Fibroblast of lung (primary cell): ENCODE results near the gene ZBTB7C. TPM values are rescaled to one million over a fixed set of nuclear protein-coding genes. Genes with fewer than 3 reads are reported as not detected.

Experiments used
- DNase-seq, 2 donors: peaks; one replicate each; pipeline versions ENCODE4 v3.0.0 to v3.0.0-alpha.2; 2010; ENCODE audit warnings: low read depth in 2 of 2
- H2AFZ ChIP-seq: 2 replicates; pipeline ENCODE4 v1.5.1; 2012; ENCODE audit warnings: low read length, control low read depth, inconsistent platforms
- H3K27ac ChIP-seq: 2 replicates; pipeline ENCODE4 v1.5.1; 2011; ENCODE audit warnings: low read length, control low read depth; ENCODE audit not compliant: insufficient read depth
- H3K27me3 ChIP-seq: 2 replicates; pipeline ENCODE4 v1.5.1; 2011; ENCODE audit warnings: mild to moderate bottlenecking, low read length; ENCODE audit not compliant: control insufficient read depth, insufficient read depth
- H3K36me3 ChIP-seq: 2 replicates; pipeline ENCODE4 v1.5.1; 2011; ENCODE audit warnings: low read length; ENCODE audit not compliant: control insufficient read depth, insufficient read depth
- H3K4me1 ChIP-seq: 2 replicates; pipeline ENCODE4 v1.5.1; 2011; ENCODE audit warnings: low read length; ENCODE audit not compliant: control insufficient read depth, insufficient read depth; ENCODE audit errors: extremely low read depth
- H3K4me2 ChIP-seq: 2 replicates; pipeline ENCODE4 v1.5.1; 2011; ENCODE audit warnings: low read length, control low read depth; ENCODE audit not compliant: insufficient read depth; ENCODE audit errors: extremely low read depth
- H3K4me3 ChIP-seq, 4 experiments: fragments of 200-600 bp in 1 of 4; sonication (generic) in 1 of 4; replicated peaks in 1 of 4; 2 replicates each; pipeline ENCODE4 v1.5.1; 2011 to 2016; ENCODE audit warnings: low read length in 4 of 4, low read depth in 3 of 4, mild to moderate bottlenecking in 3 of 4, control low read depth in 2 of 4, inconsistent platforms in 1 of 4, mixed read lengths in 1 of 4; ENCODE audit not compliant: insufficient read depth in 1 of 4; ENCODE audit errors: control extremely low read depth in 1 of 4
- H3K79me2 ChIP-seq: 2 replicates; pipeline ENCODE4 v1.5.1; 2012; ENCODE audit warnings: mild to moderate bottlenecking, low read length, inconsistent platforms; ENCODE audit not compliant: control insufficient read depth, insufficient read depth
- H3K9ac ChIP-seq: 2 replicates; pipeline ENCODE4 v1.5.1; 2011; ENCODE audit warnings: mild to moderate bottlenecking, low read length, control low read depth; ENCODE audit not compliant: insufficient read depth
- H3K9me3 ChIP-seq: 2 replicates; pipeline ENCODE4 v1.5.1; 2012; ENCODE audit warnings: low read depth, low read length; ENCODE audit not compliant: control insufficient read depth, insufficient read depth
- H4K20me1 ChIP-seq: 2 replicates; pipeline ENCODE4 v1.5.1; 2011; ENCODE audit warnings: low read length; ENCODE audit not compliant: control insufficient read depth, insufficient read depth; ENCODE audit errors: extremely low read depth
- CTCF ChIP-seq, 2 donors: IDR thresholded peaks in 1 of 2; conservative IDR thresholded peaks in 1 of 2; 1 replicate in 1 of 2; 2 replicates in 1 of 2; pipeline ENCODE4 v1.5.1; 2011 to 2012; ENCODE audit warnings: low read length in 2 of 2, control low read depth in 1 of 2, inconsistent platforms in 1 of 2, low read depth in 1 of 2, mild to moderate bottlenecking in 1 of 2
- EZH2 ChIP-seq: IDR thresholded peaks from 2 replicates; pipeline ENCODE4 v1.5.1; 2012; ENCODE audit warnings: low read length, control low read depth, mild to moderate bottlenecking; ENCODE audit errors: missing control alignments
- polyA plus RNA-seq, 2 donors: library from polyadenylated mRNA; depleted of rRNA in 1 of 2; stranded (reverse) in 1 of 2; unstranded in 1 of 2; fragments of >200 nt; gene quantifications; 2 replicates each; pipeline ENCODE4 v1.2.1, GENCODE V29; 2011 to 2012; ENCODE audit warnings: missing spikeins in 1 of 2
- total RNA-seq: library from RNA; depleted of rRNA; stranded (reverse); fragments of >200 nt; gene quantifications from 2 replicates; pipeline ENCODE4 v1.2.1, GENCODE V29; 2014

ZBTB7C gene
- total and polyA plus RNA-seq, 2 donors (not counting 1 experiment from before 2014, with no cell fraction given) = 0.19 to 0.33 TPM

GRCh38 chr18:48442761-48443160, 33.6 kb upstream of the ZBTB7C start:
- Histone ChIP-seq H3K9ac (no peak overlapping the region), H3K27me3 (peaks cover 48% of the 10 kb centered on the region), H3K4me2 (no peak overlapping the region), H3K36me3 (no peaks in the 10 kb centered on the region), H3K4me1 (no peaks in the 10 kb centered on the region), H3K79me2 (no peaks in the 10 kb centered on the region), H3K4me3 (no peak overlapping the region), H4K20me1 (no peaks in the 10 kb centered on the region), H3K9me3 (no peaks in the 10 kb centered on the region), H3K27ac (no peak overlapping the region), H2AFZ (no peak overlapping the region)
- TF ChIP-seq EZH2 = no peak
- no peak for TF ChIP-seq CTCF (conservative IDR thresholded peaks at IDR 0.05 in 1 of 2, IDR thresholded peaks at IDR 0.05 in 1 of 2; ENCODE audit: low read depth in 1 of 2, low read length in 2 of 2)
- DNase-seq = peak in 1 of 2 donors; percentile 18

DNA sequence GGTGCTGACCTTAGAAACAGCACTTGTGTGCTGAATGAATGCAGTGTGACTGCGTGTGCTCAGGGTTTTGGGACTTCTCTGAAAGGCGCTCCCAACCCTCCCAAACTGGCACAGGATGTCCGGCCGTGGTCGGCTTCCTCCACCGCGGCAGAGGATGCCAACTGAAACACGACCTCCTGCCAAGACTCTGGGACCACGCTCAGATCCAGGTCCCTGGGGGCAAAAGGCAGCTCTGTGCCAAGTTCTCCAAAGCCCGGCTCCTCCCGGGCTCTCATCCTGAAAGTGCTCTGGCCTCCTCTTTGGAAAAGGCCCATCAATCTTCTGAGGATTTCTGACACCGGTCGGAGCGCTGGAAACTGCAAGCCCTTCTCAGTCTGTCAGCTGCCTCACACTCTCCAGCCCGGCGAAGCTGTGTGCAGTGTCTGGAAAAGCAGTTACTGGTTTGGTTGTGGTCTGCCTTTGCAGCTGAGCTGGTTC, 32.3 kb upstream of the ZBTB7C start:
- Histone ChIP-seq H3K9ac (no peak overlapping the region), H4K20me1 (no peaks in the 10 kb centered on the region), H3K27me3 (peaks cover 51% of the 10 kb centered on the region), H2AFZ (no peak overlapping the region), H3K79me2 (no peaks in the 10 kb centered on the region), H3K27ac (no peak overlapping the region), H3K4me2 (peak overlapping the region; percentile 23), H3K36me3 (no peaks in the 10 kb centered on the region), H3K9me3 (no peaks in the 10 kb centered on the region), H3K4me3 (no peak overlapping the region), H3K4me1 (no peaks in the 10 kb centered on the region)
- DNase-seq = peak; percentile 19 to 29
- no peak for TF ChIP-seq CTCF (conservative IDR thresholded peaks at IDR 0.05 in 1 of 2, IDR thresholded peaks at IDR 0.05 in 1 of 2; ENCODE audit: low read depth in 1 of 2, low read length in 2 of 2)
- TF ChIP-seq EZH2 = no peak

DNA sequence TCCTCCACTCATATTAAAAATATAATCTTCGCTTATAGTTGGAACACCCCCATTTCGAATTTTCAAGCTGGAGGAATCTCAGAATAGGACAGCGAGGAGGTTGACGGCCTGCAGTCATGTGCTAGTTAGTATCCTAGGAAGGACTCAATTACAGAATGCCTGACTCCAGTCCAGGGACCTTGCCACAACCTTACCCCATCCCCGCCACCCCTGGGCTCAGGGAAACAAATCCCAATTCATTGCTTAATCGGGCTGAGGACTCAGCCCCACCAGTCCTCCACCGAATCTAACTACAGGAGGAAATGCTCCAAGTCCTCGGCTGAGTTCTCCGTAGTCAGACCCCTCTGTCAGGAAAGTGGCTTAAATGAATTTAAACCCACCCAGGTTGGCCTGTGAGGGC, 31.7 kb upstream of the ZBTB7C start:
- Histone ChIP-seq H3K4me1 (no peaks in the 10 kb centered on the region), H3K9me3 (no peaks in the 10 kb centered on the region), H3K27me3 (peaks cover 54% of the 10 kb centered on the region), H2AFZ (no peak overlapping the region), H4K20me1 (no peaks in the 10 kb centered on the region), H3K4me2 (no peak overlapping the region), H3K9ac (no peak overlapping the region), H3K36me3 (no peaks in the 10 kb centered on the region), H3K4me3 (no peak overlapping the region), H3K79me2 (no peaks in the 10 kb centered on the region), H3K27ac (no peak overlapping the region)
- TF ChIP-seq CTCF (conservative IDR thresholded peaks at IDR 0.05 in 1 of 2, IDR thresholded peaks at IDR 0.05 in 1 of 2; ENCODE audit: low read depth in 1 of 2, low read length in 2 of 2) = no peak
- no peak for DNase-seq
